IPS-18c (cell line): ENCODE measurements around the gene BCL2A1.
"Not testable (repeated sequence)": the region's sequence is repeated elsewhere in the genome, so short reads cannot be mapped to it uniquely, and the experiment has no call there.

ENCODE experiments used
- H3K4me3 ChIP-seq: 2 replicates; pipeline ENCODE4 v1.7.0; 2013; ENCODE audit warnings: low read depth, mild to moderate bottlenecking, low read length, moderate library complexity; ENCODE audit not compliant: insufficient read depth
- H3K9me3 ChIP-seq: one replicate; pipeline ENCODE4 v1.6.1; 2013; ENCODE audit warnings: mild to moderate bottlenecking, low read length, moderate library complexity; ENCODE audit not compliant: control insufficient read depth, insufficient read depth

The BCL2A1 gene

DNA sequence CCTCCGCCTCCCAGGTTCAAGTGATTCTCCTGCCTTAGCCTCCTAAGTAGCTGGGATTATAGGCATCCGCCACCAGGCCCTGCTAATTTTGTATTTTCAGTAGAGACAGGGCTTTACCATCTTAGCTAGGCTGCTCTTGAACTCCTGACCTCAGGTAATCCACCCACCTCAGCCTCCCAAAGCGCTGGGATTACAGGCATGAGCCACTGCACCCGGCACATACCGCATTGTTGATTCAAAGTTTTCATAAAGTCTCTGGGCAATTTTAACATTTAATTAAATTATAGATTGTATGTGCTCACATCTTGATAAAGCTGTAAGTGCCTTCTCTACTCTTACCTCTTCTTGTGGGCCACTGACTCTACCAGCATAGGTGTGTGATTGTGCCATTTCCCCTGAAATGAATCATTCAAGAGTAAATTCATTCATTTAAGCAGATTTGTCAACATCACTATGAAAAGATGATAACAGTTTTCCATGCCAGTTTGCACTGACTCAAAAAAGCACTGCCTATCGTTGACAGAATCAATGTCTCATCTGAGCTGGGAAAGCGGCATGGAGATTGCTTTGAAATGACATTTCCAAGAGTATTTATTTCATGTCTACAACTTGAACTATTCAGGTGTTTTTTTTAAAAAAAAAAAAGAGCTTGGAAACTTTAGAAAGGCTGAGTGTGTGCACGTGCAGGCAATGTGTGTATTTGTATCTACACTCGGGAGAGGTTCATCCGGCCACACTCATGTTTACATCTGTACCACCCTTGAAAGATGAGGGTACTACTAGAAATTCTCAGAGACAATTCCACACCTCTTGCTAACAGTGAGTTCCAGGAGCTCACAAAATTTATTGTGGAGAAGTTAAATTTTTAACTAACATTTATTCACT, 3.5 kb downstream of the BCL2A1 start:
- Histone ChIP-seq H3K9me3 (no peaks in the 10 kb centered on the region), H3K4me3 (no peak overlapping the region)

DNA sequence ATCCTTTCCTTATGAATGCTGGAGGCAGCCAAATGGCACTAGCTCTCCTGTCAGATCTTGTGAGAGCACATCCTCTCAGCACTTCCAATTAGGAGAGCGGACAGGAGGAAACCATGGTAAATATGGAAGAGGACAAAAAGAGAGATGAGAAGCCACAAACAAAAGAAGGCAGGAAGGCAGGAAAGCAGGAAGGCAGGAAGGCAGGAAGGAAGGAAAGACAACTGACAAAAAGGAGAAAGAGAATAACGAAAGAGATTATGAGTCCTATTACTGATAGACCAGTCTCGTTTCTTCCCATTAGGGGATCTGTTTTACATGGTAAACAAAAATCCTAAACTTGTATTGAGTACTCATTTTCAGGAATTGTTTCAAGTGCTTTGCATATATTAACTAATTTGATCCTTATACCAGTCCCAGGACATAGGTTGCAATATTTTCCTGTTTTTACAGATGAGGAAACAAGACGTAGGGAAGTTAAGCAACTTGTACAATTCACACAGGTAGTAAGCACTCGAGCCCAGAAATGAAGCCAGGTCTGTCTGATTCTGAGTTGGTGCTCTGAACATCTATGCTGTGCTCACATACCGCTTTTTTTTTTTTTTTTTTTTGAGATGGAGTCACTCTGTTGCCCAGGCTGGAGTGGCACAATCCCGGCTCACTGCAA, 4.2 kb downstream of the BCL2A1 start:
- H3K9me3 ChIP-seq = no peaks in the 10 kb centered on the region
- no peak overlapping the region for H3K4me3 ChIP-seq

DNA sequence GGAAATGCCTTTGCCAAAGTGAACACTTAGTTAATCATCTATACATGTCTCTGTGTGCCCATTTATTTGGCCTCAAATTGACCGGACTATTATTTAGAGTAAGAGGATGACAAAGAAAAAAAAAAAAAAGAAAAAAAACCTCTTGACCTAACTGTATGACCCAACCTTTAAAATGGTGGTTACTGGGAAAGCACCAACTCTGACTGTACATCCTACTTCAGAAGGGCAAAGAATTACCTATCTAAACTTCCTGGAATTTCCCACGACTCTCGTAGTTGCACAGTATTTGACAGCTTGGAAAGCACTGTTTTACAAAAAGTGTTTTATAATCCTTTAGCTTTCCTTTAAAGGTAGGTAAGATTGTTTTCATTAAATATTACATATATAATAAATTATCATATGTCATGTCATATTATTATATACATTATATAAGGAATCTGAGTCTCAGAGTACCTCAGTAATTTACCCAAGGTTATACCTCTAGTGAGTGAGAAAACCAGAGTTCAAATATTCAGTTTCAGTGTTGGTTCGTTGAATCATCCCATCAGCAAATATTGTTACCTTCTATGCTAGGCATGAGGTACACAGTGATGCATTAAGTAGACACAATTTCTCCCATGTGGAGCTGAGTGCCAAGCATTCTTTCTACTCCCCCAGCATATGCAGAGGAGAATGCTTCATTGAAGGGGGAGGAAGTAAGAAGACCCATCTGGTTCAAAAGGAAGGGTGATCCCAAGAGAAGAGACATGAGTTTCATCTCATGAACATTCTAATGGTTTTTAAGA, 5.0 kb downstream of the BCL2A1 start:
- Histone ChIP-seq H3K4me3 (no peak overlapping the region), H3K9me3 (no peaks in the 10 kb centered on the region)

DNA sequence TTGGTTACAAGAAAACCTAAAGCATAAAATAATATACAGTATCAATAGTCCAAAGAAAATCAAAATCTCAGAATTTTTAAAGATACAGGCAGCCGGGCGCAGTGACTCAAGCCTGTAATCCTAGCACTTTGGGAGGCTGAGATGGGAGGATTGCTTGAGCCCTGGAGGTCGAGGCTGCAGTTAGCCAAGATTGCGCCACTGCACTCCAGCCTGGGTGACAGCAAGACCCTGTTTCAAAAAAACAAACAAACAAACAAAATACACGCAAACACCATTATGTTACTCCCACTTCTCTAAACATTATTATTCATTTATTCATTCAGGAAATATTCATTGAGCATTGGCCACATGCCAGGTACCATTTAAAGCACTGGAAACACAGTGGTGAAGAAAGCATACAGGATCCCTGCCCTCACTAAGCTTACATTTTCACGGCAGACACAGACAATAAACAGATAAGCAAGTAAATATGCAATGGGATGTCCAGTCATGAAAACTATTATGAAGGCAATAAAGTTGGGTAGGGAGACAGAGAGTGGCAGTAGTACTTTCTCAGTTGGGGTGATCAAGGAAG, 6.7 kb downstream of the BCL2A1 start:
- Histone ChIP-seq H3K9me3 (no peaks in the 10 kb centered on the region), H3K4me3 (no peak overlapping the region)

DNA sequence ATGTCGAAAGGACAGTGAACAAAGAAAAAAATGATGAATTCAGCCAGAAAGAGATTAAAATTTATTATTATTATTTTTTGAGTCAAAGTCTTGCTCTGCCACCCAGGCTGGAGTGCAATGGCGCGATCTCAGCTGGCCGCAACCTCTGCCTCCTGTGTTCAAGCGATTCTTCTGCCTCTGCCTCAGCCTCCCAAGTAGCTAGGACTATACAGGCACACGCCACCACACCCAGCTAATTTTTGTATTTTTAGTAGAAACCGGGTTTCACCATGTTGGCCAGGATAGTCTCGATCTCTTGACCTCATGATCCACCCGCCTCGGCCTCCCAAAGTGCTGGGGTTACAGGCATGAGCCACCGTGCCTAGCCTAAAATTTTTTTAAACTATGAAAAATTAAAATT, 8.1 kb downstream of the BCL2A1 start:
- not testable (repeated sequence) for H3K9me3 ChIP-seq, H3K4me3 ChIP-seq

DNA sequence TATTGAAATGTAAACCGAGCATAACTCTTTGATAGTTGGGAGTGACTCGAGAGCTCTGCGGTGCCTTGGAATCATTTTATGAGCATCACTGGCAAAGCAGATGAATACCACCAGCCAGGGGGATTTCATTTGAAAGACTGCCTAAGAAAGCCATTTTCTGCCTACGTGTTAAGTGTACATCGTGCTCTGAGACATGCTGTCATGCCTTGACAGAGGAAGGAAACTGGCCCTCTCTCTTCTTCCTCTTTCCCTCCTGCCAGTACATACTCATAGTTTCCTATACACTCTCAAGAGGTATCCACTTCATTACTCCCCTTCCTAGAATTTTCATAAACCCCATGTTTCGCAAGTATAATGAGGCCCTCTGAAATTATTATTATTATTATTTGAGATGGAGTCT, 8.8 kb downstream of the BCL2A1 start:
- no peak overlapping the region for H3K4me3 ChIP-seq

DNA sequence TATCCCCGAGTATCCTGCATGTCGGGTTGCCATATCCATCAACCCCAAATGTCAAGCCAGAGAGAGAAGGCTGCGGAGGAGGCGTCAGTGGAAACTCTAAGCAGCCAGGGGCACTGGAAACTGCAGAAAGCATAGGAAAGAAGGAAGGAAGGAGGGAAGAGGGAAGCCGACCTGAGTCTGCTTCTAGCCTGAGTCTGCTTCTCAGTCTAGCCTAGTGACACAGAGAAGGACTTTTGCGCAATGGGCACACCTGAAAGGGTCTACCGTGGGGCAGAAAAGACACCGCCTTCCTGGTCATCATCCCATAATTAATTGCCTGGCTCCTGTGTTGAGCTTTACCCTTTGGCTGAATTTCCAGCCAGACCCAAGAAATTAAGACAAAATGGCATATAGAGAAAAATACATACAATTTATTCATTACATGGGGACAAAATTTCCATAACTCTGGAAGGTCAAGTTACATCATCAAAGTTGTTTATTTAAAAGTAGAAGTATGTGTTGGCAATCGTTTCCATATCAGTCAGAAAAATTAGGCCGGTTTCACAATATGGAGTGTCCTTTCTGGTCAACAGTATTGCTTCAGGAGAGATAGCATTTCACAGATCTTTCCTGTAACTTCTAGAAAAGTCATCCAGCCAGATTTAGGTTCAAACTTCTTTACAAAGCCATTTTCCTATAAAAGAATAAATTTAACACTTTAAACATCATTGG, 10.3 kb downstream of the BCL2A1 start:
- Histone ChIP-seq H3K4me3 (no peak overlapping the region), H3K9me3 (no peaks in the 10 kb centered on the region)

More for the DNA sequence above, 8.8 kb downstream of the BCL2A1 start:
- H3K9me3 ChIP-seq = no peaks in the 10 kb centered on the region

DNA sequence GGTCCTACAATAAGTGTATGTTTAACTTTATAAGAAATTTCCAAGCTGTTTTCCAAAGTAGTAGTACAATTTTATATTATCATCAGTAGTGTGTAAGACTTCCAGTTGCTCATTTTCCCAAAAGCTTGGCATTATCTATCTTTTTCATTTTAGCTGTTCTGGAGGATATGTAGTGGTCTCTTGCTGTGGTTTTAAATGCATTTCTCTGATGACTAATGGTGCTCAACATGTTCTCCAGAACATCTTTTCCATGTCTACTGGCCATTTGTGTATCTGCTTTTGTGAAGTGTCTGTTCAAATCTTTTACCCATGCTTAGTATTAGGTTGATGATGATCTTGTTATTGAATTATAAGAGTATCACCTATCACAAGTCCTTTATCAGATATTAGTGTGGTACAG, 13.3 kb downstream of the BCL2A1 start:
- Histone ChIP-seq H3K9me3 (no peaks in the 10 kb centered on the region), H3K4me3 (no peak overlapping the region)

DNA sequence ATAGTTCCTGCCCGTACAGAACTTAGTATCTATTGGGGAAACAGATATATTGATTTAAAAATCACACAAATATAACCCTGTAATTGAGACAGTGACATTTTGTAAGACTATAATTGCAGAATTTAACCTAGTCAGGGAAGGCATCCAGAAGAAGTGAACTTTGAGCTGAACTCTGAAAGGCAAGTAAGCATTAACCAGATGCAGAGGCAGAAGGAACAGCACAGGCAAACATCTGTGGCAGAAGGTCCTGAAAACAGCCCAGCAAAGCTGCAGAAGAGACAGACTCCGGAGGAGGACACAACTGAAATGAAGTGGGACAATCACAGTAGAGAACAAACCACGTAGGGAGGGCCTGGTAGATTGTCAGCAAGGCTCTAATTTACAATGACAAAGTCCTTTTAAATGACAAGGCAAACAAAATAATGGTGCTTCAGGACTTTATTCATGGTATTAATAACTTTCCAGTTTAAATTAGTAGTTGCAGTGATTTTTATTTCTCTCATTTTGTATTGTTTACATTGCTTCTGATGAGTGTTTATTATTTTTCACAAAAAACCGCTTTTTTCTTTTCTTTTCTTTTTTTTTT, 14.5 kb downstream of the BCL2A1 start:
- no peak overlapping the region for H3K4me3 ChIP-seq

DNA sequence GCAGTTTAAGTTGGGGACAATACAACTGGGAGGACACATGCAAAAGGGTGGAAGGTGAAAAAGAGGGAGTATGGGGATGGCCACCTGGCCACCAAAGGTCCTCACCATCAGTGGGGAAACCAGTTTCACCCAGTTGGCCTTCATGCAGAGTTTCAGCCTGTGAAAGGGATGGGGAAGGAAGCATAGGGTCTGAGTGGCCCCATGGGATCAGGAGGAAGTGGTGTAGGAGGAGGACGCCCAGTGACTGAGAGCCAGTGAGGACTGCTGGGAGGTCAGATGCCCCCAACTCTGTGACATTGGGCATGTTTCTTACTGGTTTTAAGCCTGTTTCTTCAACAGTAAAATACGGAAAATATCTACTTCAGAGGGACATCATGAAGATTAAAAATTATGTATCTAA, 16.3 kb downstream of the BCL2A1 start:
- Histone ChIP-seq H3K9me3 (no peaks in the 10 kb centered on the region), H3K4me3 (no peak overlapping the region)

More for the DNA sequence above, 14.5 kb downstream of the BCL2A1 start:
- H3K9me3 ChIP-seq = no peaks in the 10 kb centered on the region

DNA sequence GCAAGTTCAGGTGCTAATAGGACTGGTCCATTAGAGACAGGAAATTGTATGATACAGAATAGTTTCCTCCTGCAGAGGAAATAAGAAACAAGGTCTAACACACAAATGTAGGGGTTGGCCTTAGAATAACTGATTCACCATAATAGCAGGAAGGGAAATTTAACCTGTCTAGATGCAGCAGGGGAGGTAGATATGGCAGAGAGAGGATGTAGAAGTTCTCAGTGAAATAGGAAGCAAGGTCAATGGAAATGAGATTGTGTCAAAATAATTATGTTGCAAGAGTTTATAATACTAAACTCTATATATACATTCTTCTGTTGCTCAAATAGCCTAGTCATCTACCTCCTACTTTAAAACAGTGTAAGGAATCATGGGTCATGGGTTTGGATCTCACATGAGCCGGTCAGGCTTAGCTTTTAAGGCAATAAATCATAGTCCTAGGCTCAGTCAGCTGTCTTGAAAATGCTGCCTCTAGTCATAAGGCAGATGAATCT, 17.0 kb downstream of the BCL2A1 start:
- no peaks in the 10 kb centered on the region for H3K9me3 ChIP-seq
- H3K4me3 ChIP-seq = no peak overlapping the region

DNA sequence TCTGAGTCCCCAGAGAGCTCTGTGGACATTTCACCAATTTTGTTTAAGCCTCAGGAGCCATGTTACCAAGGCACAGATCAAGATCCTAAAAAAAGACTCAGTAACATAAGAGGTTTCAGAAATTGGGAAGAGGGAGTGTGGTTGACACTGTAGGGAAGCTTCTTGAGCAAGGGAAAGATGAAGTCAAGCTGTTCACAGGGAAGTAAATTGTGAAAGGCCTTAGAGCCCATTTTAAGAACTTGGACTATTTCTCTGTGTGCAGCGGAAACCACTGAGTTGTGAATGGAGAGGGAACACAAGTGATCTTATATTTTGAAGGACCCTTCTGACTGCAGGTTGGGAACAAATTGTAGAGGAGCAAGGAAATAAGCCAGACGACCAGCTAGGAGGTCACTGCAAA, 18.7 kb downstream of the BCL2A1 start:
- H3K4me3 ChIP-seq = no peak overlapping the region
- no peaks in the 10 kb centered on the region for H3K9me3 ChIP-seq

DNA sequence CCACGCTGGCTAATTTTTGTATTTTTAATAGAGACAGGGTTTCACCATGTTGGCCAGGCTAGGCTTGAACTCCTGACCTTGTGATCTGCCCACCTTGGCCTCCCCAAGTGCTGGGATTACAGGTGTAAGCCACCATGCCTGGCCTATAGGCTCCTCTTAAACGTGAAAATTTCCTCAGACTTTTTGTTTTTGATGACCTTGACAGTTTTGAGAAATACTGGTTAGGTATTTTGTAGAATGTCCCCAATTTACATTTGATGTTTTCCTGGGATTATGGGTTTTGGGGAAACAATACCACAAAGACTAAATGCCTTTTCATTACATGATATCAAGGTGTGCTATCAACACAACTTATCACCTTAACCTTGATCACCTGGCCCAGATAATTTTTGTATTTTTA, 20.7 kb downstream of the BCL2A1 start:
- H3K9me3 ChIP-seq = no peaks in the 10 kb centered on the region
- no peak overlapping the region for H3K4me3 ChIP-seq

DNA sequence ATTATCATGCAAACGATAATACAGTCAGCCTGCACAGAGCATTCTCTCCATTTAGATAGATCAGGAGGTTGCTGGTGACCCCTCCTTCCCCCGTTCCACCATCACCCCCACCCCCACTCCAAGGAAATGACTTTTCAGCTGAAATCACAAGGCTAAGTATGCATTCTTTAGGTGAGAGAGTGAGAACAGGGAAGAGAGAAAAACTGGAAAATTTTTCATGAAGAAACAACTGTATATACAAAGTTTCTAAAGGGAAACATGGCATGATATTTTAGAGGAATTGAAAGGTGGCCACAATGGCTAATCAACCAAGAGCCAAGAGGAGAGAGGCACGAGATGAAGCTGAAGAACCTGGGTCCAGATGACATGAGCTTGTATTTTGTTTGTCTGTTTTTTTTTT, 22.2 kb downstream of the BCL2A1 start:
- Histone ChIP-seq H3K9me3 (peaks cover 3% of the 10 kb centered on the region), H3K4me3 (no peak overlapping the region)

DNA sequence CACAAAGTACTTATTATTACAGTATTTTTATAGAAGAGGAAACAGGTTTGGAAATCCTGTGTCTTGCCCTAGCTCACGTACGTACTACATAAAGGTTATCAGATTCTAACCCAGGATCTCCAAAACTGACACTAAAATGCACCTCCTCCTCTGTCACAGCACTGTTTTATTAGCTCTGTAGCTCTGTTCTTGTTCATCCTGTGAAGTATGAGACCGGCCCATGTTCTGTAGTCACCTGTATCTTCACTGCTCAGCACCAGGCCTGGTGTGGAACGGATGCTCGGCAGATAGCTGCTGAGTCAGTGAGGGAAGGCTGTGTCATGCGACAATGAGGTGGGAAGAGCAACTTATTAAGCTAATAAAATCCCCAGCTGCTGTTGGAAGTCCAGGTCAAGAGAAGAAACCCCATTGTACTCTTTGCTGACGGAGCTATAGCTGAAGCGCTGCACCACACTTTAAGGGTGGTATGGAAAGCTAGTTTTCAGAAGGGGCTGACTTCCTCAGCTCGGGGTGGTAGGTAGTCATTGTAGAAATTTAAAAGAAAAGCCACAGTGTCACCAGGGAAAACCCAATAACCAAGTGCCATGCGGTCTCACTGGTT, 22.8 kb downstream of the BCL2A1 start:
- peaks cover 3% of the 10 kb centered on the region for H3K9me3 ChIP-seq
- no peak overlapping the region for H3K4me3 ChIP-seq

DNA sequence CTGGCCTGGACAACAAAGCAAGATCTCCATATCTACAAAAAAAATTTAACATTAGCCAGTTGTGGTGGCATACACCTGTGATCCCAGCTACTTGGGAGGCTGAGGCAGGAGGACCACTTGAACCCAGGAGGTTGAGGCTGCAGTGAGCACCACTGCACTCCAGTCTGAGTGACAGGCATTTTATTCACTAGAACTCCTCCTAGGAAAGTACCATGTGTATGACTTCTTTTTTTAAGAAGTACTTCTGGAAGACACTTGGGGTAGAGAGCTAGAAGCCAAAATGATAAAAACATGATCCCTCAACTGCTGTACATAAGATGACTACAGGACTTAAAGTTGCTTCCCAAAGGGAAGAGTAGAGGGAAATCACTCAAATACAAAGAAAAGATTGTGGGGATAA, 24.0 kb downstream of the BCL2A1 start:
- Histone ChIP-seq H3K4me3 (no peak overlapping the region), H3K9me3 (peaks cover 3% of the 10 kb centered on the region)
